GM12892 (cell line): ENCODE measurements around the gene ZNF771.

Experiments
- POLR2A ChIP-seq: IDR thresholded peaks from 2 replicates; pipeline ENCODE4 v1.6.1; 2011; ENCODE audit warnings: low read depth, low read length, control low read depth
- POLR2AphosphoS5 ChIP-seq: IDR thresholded peaks from 2 replicates; pipeline ENCODE4 v1.6.1; 2011; ENCODE audit warnings: low read depth, low read length, control low read depth

- TF ChIP-seq POLR2A: no peak
- TF ChIP-seq POLR2AphosphoS5: no peak
Observed at GRCh38 chr16:30409125-30410060, 2.0 kb downstream of the ZNF771 start.
